ENCODE results near the gene MCC.

- no peak for TF ChIP-seq EP300 (IDR thresholded peaks at IDR 0.05)
- TF ChIP-seq POLR2A (IDR thresholded peaks at IDR 0.05) = no peak
- no peak for TF ChIP-seq CTCF (IDR thresholded peaks at IDR 0.05)
Measured at GRCh38 chr5:113347572-113347971, 140.7 kb downstream of the MCC start.

Data from ovary (tissue), 3 donors.